ENCODE measurements around the gene PKIB.
A peak's percentile ranks its signal among the peaks of the same experiment; 100 is the strongest.

Gene PKIB

DNA sequence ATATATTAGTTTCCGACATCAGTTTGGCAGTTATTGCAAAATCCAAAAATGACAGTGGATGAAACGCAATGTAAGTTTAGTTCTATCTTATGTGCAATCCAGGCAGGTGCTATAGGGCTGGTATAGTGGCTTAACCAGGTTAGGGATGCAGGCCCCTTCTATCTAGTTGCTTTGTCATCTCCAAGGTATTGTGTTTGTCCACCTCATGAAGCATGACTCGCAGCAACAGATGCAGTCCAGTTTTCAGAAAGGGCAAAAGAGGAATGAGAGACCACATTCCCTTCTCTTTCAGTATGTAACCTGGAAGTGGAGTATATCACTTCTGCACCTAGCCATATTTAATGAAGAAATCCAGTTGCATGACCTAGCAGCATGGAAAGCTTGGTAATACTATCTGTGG, 59.7 kb downstream of the PKIB start:
- DNase-seq: no peak

DNA sequence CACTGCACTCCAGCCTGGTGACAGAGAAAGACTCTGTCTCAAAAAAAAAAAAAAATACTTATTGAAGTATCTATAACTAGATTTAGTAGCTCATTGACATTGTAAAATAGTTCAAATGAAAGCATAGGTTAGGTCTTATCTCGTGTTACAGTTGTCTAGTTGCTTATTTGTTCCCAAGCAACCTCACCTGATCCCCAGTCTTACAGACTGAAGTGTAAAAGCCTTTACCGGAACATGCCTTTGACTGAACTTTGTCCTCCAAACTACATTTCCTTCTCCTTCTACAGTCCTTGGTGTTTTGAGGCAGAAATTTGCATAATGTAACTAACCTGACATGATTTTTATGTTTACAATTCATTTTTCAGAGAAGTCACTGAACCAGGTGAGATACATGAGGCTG, 61.0 kb downstream of the PKIB start:
- DNase-seq: no peak

DNA sequence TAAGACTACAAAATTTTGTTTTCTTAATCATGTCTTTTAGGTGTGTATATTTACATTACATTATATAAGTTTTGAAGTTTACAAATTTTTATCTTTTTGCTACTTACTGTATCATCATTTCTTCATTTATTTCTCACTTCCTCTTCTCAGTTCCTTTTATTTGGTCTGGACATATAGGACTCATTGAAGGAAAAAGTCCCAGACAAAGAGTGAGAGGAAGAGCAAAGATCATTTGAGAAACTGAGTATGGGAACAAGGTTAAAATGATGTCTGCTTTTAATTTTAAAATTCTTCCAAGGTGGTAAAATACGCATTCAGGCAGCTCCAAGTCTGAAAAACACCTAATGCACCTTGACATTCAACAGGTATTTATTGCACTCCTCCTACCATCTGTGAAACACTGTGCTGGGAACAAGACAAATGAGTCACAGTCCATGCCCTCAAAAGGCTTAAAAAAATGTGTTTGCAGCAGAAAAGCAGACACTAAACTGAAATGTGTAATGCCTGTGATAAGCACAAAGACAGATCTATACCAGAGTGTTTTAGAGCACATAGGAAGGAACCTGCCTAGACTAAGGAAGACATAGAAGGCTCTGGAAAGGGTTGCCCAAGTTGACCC, 63.2 kb downstream of the PKIB start:
- no peak for DNase-seq

DNA sequence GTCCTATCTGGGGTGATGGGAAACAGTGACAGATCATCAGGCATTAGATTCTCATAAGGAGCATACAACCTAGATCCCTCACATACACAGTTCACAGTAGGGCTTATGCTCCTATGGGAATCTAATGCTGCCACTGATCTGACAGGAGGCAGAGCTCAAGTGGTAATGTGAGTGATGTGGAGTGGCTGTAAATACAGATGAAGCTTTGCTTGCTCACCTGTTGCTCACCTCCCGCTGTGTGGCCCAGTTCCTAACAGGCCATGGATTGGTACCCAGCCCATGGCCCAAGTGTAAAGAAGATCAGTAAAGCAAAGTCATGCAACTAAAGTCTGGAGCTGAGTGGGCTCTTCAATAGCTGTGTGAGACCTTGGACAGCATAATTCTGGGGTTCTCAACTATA, 65.9 kb downstream of the PKIB start:
- DNase-seq: peak; percentile 15

DNA sequence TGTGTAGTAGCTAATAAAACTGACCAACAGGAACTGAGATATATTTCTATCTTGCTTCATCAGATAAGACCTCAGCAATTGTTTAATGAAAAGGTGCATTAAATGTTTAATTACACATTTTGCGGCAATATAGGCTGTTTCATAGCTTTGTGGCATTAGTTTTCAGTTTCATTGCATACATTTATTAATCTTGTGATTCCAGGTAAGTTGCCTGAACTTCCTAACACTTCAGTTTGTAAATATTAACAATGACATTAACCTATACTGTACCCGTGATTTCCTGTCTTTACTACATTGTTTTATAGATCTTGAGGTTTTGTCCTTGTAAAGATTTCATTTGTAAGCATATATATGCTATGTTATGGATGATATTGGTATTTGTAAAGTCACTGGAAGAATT, 66.5 kb downstream of the PKIB start:
- DNase-seq: no peak

DNA sequence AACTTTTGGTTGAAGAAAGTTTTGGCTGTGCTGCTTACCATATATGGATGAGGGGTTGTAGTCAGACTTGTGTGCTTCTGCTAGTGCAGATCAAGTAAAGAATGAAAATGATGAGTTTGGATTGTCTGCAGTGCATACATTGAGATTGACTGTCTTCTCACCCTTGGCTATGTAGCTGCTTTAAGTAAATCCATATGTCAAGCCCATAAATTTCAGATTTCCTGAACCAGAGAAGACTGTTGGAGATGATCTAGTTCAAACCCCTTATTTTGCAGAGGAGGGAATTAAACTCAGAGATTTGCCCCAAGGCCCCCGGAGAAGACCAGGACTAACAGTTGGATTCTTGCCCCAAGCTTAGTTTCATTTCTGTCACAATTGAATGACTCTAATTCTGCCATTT, 67.2 kb downstream of the PKIB start:
- no peak for DNase-seq

DNA sequence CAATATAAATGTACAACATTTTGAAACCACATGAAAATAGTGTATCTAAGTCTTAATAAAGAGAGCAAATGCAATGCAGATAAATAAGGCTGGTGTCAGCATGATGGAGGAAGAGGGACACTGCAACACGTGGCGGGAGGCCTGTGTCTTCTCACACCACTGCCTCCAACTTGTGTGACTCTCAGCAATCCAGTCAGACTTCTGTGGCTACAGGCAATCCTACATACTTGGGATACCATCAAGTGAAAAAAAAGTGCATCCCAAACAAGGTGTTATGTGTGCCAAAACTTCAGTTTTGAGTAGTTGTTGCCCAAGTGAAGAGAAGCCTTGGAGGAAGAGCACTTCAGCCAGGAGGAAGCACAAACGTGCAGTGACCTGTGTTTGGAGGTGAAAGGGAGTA, 68.6 kb downstream of the PKIB start:
- DNase-seq: no peak

DNA sequence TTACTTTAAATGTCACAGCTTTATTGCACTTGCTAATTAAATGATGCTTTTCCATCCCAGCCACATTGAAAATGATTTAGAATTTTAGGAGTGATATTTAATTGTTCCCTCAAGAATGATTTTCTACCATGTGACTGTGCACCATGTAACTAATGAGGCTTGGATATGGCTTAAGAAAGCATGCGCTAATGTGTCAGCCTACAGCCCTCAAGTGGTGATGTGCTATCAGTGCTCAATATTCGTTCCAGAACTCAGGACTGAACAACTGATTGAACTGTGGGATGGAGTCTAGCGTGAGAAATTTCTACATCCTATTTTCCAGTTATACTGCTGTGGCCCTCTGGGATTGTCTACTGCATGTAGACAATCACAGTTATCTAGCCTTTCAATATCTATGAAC, 71.5 kb downstream of the PKIB start:
- no peak for DNase-seq

DNA sequence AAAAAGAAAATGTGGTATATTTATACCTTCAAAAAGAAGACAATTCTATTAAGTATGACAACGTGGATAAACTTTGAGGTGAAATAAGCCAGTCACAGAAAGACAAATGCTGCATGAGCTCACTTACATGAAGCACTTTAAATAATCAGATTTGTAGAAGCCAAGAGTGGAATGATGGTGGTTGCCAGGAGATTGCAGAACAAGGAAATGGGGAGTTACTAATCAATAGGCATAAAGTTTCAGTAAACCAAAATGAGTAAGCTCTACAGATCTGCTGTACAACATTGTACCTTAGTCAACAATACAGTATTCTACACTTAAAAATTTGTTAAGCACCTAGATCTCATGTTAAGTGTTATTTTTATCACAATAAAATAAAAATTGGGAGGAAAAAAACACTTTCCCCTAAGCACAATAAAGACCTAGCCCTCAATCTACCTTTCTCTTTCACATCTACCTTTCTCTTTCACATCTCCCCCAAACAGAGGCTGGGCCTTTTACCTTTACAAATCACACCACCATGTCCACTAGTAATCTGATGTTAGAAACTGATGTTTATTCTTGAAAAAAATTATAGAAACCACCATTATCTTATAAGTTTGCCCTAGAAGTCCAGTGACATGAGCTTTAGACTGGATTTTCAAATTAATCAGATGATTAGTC, 73.9 kb downstream of the PKIB start:
- no peak for DNase-seq

DNA sequence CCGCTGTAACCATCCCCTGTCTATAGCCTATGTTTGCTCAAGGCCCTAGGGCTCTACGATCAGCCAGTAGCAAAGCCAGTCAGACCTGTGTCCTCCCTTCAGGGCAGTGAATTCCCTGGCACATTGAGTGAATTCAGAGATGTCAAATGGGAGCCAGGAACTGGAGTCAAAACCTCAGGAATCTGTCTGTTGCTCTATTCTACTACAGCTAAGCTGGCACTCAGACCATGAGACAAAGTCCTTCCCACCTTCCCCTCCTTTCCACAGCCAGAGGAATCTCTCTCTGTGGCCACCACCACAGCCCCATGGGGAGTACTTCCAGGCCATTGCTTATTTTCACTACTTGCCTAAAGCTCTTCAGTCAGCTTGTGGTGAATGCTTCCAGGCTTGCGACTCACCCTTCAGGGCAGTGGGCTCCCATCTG, 82.0 kb downstream of the PKIB start:
- DNase-seq: no peak

DNA sequence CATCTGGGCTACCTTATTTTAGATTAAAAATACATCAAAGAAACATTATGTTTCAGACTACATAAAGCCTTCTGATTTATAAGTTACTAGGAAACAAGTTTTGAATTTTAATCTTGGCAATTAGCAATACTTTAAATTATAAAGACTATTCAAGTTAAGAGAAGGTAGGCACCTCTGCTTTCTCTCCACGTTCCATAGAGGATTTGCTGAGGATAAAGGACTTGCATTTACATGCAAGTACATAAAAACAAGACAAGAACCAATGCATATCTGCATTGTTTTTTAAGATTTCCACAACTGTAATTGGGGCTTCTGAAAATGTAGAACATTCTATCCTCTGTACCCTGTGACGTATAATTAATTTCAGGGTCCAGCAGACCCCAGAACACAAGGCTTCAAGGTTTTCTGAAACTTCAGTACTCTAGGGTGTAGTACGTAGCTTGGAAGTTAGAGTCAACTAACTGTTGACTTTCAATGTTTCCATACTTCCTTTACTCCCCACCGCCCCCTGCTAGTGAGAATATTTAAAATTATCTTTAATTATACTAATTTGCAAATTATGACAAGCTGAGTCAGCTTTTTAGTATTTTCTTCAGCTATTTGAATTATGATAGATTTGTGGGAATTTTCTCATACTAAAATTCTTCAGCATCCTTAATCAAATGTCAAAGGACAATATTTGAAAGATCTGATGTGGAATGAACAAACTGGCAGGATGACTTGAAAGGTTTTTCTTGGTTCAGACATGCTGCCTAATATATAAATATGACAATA, 82.8 kb downstream of the PKIB start:
- no peak for DNase-seq

DNA sequence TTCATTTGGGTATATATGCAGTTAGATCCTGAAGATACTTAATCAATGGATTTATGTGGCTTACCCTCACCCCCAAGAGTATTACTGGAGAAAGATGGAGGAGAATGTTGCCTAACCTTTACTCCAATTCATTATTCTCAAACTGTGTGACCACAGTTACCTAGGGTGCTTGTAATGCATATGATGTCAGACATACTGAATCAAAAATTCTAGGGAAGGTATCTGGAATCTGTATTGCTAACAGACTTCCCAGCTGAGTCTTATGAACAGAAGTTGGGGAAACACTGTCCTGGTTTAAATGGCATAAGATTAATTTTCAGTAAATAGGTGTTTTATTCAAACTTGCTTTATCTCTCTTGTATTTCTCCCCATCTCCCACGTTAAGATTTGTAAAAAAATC, 83.9 kb downstream of the PKIB start:
- no peak for DNase-seq

DNA sequence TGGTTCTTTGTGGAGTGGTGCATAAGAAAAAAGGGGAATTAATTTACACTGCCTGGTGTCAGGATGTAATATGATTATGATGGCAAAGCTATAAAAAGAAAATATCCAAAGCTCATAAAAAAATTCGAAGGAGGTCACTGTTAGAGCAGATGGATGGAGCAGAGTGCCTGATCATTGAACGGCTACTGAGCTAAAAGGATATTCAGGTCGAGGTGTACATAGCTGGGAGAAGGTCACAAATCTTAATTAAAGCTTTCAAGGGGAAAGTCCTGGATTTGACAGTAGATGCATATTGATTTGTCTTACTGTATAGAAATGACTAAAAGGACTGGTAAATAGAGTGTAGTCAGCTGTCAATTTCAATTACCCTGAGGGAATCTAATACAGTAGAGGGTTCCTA, 84.4 kb downstream of the PKIB start:
- DNase-seq: no peak

DNA sequence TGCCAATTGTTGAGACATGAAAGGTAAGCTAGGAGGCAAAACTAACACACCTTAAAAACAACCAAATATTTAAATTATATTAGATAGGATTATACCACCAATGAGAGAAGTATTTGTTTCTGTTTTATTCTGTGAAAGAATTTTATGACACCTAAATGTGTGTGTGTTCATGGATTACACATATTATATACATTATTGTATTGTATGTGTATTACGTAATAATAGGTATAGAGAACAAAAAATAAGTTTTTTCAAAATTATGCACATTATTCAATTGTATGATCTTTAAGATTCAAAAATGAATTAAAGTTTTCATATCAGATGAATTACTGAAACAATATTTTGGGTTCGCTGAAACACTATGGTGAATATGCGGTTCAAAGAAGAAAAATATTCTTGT, 85.0 kb downstream of the PKIB start:
- DNase-seq: no peak

DNA sequence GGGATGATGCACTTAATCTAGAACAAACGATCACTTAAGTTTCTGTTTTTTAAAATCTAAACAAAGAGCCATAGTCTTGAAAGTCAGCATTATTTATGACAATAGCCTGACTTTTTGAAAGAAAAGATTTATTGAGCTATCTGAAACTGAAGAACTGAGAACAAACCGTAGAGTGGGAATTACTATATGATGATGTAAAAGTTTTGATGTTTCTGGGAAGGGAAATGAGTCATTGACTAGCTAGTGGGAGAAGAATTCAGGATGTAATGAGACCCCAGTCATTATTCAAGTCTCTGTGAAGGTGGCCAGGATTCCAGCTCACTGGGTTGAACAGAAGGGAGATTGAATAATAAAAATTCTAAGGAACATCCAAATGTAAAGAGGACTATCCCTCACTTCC, 85.9 kb downstream of the PKIB start:
- DNase-seq: no peak

DNA sequence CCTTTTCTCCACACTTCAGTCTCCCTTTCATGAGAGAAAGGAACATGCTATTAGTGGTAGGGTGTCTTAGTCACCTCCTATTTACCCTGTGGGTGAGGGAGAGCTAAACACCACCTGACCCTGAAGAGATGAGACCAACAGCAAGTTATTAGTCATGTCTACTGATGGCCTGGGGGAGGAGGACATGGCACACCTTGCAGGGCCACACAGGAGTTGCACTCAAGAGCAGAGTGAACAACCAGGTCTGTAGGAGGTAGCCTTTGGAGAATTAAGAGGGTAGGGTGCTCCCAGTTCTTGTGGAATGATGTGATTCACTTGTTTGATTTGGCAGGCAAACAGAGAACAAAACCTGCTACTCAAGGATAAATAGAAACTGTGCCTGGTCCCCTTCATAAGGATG, 86.6 kb downstream of the PKIB start:
- no peak for DNase-seq

DNA sequence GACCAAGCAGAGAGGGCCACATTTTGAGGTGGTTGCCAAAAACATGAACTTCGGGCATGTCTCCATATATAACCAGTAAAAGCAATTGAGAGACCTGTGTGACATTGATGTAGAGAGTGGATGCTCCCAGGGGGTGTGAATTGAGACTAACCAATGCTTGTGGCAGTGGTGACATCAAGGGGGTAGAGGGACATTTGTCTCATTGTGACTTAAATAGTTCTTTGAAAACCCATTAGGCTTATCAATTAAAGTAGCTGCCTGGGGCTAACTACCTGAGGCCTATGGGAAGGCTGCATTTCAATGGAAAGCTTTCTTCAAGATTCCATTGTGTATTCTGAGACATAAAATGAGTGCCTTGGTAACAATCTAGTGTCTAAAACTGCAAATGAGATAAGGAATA, 87.3 kb downstream of the PKIB start:
- DNase-seq: no peak

DNA sequence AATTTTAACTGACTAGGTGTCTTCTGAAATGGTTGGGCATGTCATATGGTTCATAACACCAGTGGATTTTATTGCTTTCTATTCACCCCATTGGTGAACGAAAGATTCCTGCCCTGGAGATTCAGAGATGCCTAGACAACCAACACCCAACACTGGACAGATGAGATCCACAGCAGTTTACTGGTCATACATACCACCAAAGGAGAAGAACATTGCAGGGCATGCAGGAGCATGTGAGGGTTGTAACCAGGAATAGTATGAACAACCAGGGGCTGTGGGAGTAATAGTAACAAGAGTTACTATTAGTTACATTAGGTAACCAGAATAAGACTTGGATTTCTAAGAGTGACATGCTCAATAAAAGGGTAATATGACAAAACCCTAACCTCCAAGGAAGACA, 91.5 kb downstream of the PKIB start:
- DNase-seq: no peak

DNA sequence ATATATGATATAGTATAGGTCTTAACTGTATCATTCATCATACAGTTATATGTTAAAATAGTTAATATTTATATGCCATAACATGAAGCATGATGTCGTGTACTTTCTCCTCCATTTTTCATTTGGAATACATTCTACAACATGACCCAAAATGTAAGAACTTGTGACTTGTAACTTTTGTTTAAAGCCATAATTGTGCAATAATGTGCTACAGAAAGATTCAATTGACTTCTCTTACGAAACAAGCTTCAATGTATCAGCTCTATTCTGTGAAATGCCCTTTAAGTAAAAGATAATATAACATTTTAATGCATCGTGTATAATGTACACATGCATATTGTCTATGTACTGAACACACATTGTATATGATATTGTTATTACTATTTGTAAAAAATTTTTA, 92.6 kb downstream of the PKIB start:
- DNase-seq: no peak

DNA sequence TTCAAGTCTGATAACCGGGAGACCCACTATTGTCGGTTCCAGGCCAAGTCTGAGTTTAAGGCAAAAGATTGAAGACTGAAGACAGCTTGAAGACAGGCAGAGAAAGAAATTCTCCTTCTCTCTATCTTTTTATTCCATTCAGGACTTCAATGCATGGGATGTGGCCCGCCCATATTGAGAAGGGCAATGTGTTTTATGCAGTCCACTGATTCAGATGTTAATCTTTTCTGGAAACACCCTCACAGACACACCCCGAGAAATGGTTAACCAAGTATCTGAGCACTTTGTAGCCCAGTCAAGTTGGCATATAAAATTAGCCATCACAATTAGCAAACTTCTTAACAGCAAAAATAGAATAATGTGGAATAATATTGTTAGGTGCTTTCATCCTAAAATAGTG, 93.9 kb downstream of the PKIB start:
- DNase-seq: no peak

DNA sequence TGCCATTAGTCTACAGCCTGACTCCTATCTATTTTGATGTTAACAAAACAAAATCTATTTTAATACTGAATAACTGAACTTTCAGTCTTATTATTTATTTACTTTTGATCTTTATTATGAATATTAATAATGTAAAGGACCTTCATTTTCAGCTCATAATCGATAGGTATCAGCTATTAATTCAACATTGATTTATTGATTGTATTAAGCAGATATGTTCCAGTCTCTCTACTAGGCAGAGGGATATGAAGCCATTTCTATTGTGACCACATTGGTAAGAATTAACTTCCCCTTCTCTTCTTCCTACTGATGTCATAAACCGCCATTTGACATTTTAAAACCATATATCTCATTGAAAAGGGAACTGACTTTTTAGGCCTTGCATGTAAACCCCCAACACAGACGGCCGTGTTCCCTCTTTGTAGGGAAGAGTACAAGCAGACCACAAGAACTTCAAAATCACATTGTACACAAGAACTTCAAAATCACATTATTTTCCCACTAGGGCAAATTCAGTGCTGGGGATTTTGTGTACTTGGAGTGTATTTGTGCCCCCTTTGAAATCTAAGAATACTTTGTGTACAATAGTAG, 99.8 kb downstream of the PKIB start:
- no peak for DNase-seq

DNA sequence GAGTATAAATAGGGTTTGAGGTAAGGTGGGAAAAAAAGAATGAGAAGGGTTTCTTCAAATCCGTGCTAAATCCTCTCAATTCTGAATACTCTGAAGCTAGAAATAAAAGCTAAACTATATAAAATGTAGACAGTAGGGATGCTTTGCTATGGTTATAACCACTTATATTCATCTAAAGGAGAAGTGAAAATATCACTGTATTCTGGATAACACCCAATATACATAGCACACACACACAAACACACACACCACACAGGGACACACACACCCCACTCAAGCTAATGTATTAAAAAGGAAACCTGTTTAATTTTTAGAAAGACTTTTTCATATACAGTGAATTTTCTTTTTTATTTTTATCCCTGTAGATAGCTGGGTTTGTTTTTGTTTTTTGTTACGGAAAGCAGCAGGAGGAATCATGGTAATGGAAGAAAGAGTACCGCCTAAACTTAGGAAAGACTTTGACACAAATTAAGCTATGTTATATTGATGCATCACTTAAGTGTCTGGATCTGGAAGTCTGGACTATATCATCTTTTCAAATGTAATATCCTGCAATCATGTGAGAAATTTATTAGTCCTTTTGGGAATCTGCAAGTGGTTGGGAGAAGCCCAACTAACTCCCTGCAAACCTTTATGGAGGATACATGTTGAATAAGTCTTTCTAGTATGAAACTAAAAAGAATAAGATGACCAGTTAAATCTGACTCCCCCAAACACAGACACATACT, 100.9 kb downstream of the PKIB start:
- no peak for DNase-seq

DNA sequence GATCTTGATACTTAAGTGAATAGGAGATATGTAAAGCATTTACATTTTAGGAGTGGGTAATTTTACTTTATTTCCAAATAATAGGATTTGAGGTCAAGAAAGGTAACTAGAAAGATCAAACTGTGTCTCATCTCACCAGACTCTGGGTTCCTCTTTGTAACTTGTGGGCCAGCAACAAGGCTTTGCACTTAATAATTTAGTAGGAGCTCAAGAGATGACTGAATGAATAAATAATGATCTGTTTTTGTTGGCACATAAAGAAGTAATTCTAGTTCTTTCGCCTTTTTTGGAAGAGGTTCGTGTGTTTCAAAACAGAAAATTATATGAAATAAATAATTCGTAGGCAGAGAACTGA, 101.9 kb downstream of the PKIB start:
- DNase-seq: no peak

All from NCI-H510A treated with DMSO at 0.1 percent for 48 hours (cell line).